IMR-90 (cell line): ENCODE data around the gene FBRSL1. TPM values are rescaled to one million over a fixed set of nuclear protein-coding genes. Genes with fewer than 3 reads are reported as not detected.

ENCODE experiments used
- ATAC-seq: fragments of 200-7000 bp; cut with Tn5 transposase; 2 replicates; pipeline ENCODE4 v1.9.1; 2020; ENCODE audit warnings: low read depth, mild to moderate bottlenecking, moderate library complexity
- BruUV-seq: library from RNA; stranded (reverse); fragments of 400-500 nt; replicated peaks from 2 replicates; lab custom pipeline; 2021; lab: Mats Ljungman, UMichigan
- CTCF ChIA-PET: fragments of 300-600 bp; formaldehyde crosslinking; extraction: SDS; loops from one replicate; lab custom pipeline; 2021; ENCODE audit warnings: antibody characterized with exemption; lab: Yijun Ruan, JAX
- POLR2A ChIA-PET: fragments of 300-600 bp; sonication (Branson Sonifier 250); formaldehyde crosslinking; loops from one replicate; lab custom pipeline; 2022; ENCODE audit warnings: antibody characterized with exemption; ENCODE audit not compliant: unreplicated experiment; lab: Charles Lee
- DNase-seq: peaks from one replicate; pipeline ENCODE4 v3.0.0; 2013
- H2AFZ ChIP-seq: replicated peaks from 2 replicates; pipeline ENCODE3; 2013; ENCODE audit warnings: low read length, mild to moderate bottlenecking; ENCODE audit not compliant: poor library complexity
- H2AK5ac ChIP-seq: 2 replicates; pipeline ENCODE4 v1.6.1; 2013; ENCODE audit warnings: low read depth, low read length, inconsistent platforms
- H2AK9ac ChIP-seq: replicated peaks from 2 replicates; pipeline ENCODE3; 2013; ENCODE audit warnings: mild to moderate bottlenecking, low read depth, low read length, moderate library complexity; ENCODE audit not compliant: poor library complexity
- H2BK120ac ChIP-seq: 2 replicates; pipeline ENCODE4 v1.6.1; 2013; ENCODE audit warnings: low read depth, low read length, inconsistent platforms
- H2BK15ac ChIP-seq: 3 replicates; pipeline ENCODE4 v1.6.1; 2013; ENCODE audit warnings: low read depth, low read length, inconsistent platforms
- H2BK20ac ChIP-seq: 2 replicates; pipeline ENCODE4 v1.6.1; 2013; ENCODE audit warnings: low read depth, mild to moderate bottlenecking, inconsistent platforms, low read length, moderate library complexity
- H2BK5ac ChIP-seq: 2 replicates; pipeline ENCODE4 v1.6.1; 2013; ENCODE audit warnings: mild to moderate bottlenecking, low read depth, low read length, inconsistent platforms; ENCODE audit not compliant: poor library complexity, severe bottlenecking
- H3K14ac ChIP-seq: replicated peaks from 2 replicates; pipeline ENCODE4 v1.6.1; 2013; ENCODE audit warnings: low read depth, low read length, inconsistent platforms
- H3K18ac ChIP-seq: 2 replicates; pipeline ENCODE4 v1.6.1; 2013; ENCODE audit warnings: low read depth, low read length, control low read depth
- H3K23ac ChIP-seq: 2 replicates; pipeline ENCODE4 v1.6.1; 2013; ENCODE audit warnings: low read depth, low read length, inconsistent platforms
- H3K27ac ChIP-seq: 2 replicates; pipeline ENCODE4 v1.5.1; 2013; ENCODE audit warnings: mild to moderate bottlenecking, control low read depth, low read length; ENCODE audit not compliant: insufficient read depth
- H3K27me3 ChIP-seq: 2 replicates; pipeline ENCODE4 v1.6.1; 2013; ENCODE audit warnings: low read length; ENCODE audit not compliant: control insufficient read depth, insufficient read depth
- H3K36me3 ChIP-seq: 2 replicates; pipeline ENCODE4 v1.6.1; 2013; ENCODE audit warnings: low read length, mixed read lengths; ENCODE audit not compliant: control insufficient read depth, insufficient read depth
- H3K4ac ChIP-seq: 2 replicates; pipeline ENCODE4 v1.6.1; 2013; ENCODE audit warnings: low read depth, low read length, inconsistent platforms
- H3K4me1 ChIP-seq: 2 replicates; pipeline ENCODE4 v1.6.1; 2013; ENCODE audit warnings: low read length, mixed read lengths; ENCODE audit not compliant: control insufficient read depth, insufficient read depth
- H3K4me2 ChIP-seq: 2 replicates; pipeline ENCODE4 v1.6.1; 2013; ENCODE audit warnings: low read depth, mild to moderate bottlenecking, control low read depth, low read length, moderate library complexity
- H3K4me3 ChIP-seq: 2 replicates; pipeline ENCODE4 v1.5.1; 2013; ENCODE audit warnings: low read depth, mild to moderate bottlenecking, control low read depth, low read length, moderate library complexity; ENCODE audit not compliant: insufficient read depth
- H3K56ac ChIP-seq: 2 replicates; pipeline ENCODE4 v1.6.1; 2013; ENCODE audit warnings: low read length, inconsistent platforms; ENCODE audit not compliant: insufficient read depth; ENCODE audit errors: extremely low read depth
- H3K79me1 ChIP-seq, 2 experiments: 2 replicates each; pipeline ENCODE4 v1.6.1; 2013; ENCODE audit warnings: low read length in 2 of 2, inconsistent platforms in 1 of 2, low read depth in 1 of 2
- H3K9ac ChIP-seq: 2 replicates; pipeline ENCODE4 v1.6.1; 2013; ENCODE audit warnings: low read depth, low read length, control low read depth
- H3K9me1 ChIP-seq: 2 replicates; pipeline ENCODE4 v1.6.1; 2013; ENCODE audit warnings: low read length, inconsistent platforms; ENCODE audit not compliant: insufficient read depth
- H3K9me3 ChIP-seq: 2 replicates; pipeline ENCODE4 v1.6.1; 2013; ENCODE audit warnings: low read length; ENCODE audit not compliant: control insufficient read depth, insufficient read depth
- H4K20me1 ChIP-seq: 2 replicates; pipeline ENCODE4 v1.6.1; 2013; ENCODE audit warnings: low read length, inconsistent platforms; ENCODE audit not compliant: insufficient read depth
- H4K5ac ChIP-seq: 2 replicates; pipeline ENCODE4 v1.6.1; 2013; ENCODE audit warnings: mild to moderate bottlenecking, low read depth, low read length, control low read depth
- H4K8ac ChIP-seq, 2 experiments: 2 replicates each; pipeline ENCODE4 v1.6.1; 2013; ENCODE audit warnings: low read depth in 2 of 2, low read length in 2 of 2, control low read depth in 1 of 2, inconsistent platforms in 1 of 2
- H4K91ac ChIP-seq: 2 replicates; pipeline ENCODE4 v1.6.1; 2013; ENCODE audit warnings: low read depth, low read length, inconsistent platforms; ENCODE audit not compliant: insufficient read depth
- CHD1 ChIP-seq: IDR thresholded peaks from 2 replicates; pipeline ENCODE4 v1.6.1; 2012; ENCODE audit warnings: low read depth, low read length, improper control_type of control experiment
- CTCF ChIP-seq: conservative IDR thresholded peaks from 2 replicates; pipeline ENCODE4 v1.5.1; 2012; ENCODE audit warnings: mild to moderate bottlenecking, low read depth, low read length, improper control_type of control experiment
- MAFK ChIP-seq: IDR thresholded peaks from 2 replicates; pipeline ENCODE4 v1.6.1; 2012; ENCODE audit warnings: low read depth, low read length, improper control_type of control experiment
- POLR2A ChIP-seq: IDR thresholded peaks from 2 replicates; pipeline ENCODE4 v1.6.1; 2012; ENCODE audit warnings: mild to moderate bottlenecking, low read depth, low read length
- RAD21 ChIP-seq: IDR thresholded peaks from 2 replicates; pipeline ENCODE4 v1.6.1; 2012; ENCODE audit warnings: low read length, improper control_type of control experiment
- SMC3 ChIP-seq: fragments of 150-350 bp; IDR thresholded peaks from 2 replicates; pipeline ENCODE4 v1.6.1; 2016; ENCODE audit warnings: low read depth, mild to moderate bottlenecking, antibody characterized with exemption, low read length, moderate library complexity
- WGBS, 2 experiments: methylation state at CpG; one replicate each; pipeline versions ENCODE4 v1.1.5 to v1.1.7; 2013; ENCODE audit warnings: missing lambda C conversion rate in 2 of 2; ENCODE audit not compliant: insufficient read length in 1 of 2; ENCODE audit errors: extremely low coverage in 2 of 2; 5-methylcytosine and 5-hydroxymethylcytosine counted together
- dilution Hi-C: fragments of 300-500 bp; cut with HindIII; formaldehyde crosslinking; loops from one replicate; pipeline ENCODE4 v1.14.3; 2018; ENCODE audit warnings: low sequenced_read_pairs; ENCODE audit not compliant: unreplicated experiment
- in situ Hi-C: fragments of 300-500 bp; cut with MboI; formaldehyde crosslinking; loops from 3 replicates; pipeline ENCODE4 v1.14.3; 2019; ENCODE audit warnings: low sequenced_read_pairs, inconsistent platforms, mixed read lengths
- intact Hi-C: fragments of 100-400 bp; cut with micrococcal nuclease; formaldehyde crosslinking; loops from 2 replicates; pipeline ENCODE4 v1.10.0; 2022
- polyA plus RNA-seq, 3 experiments: library from polyadenylated mRNA; depleted of rRNA; stranded (reverse); fragments of >200 nt; gene quantifications; 2 replicates each; pipeline ENCODE4 v1.2.3, GENCODE V29; 2012; ENCODE audit warnings: low replicate concordance in 1 of 3
- total RNA-seq: library from RNA; depleted of rRNA; stranded (reverse); fragments of >200 nt; gene quantifications from 2 replicates; pipeline ENCODE4 v1.2.3, GENCODE V29; 2012
- TF ChIP-seq, protein P1 (sequence below): fragments of 150-350 bp; IDR thresholded peaks from 2 replicates; pipeline ENCODE4 v1.6.1; 2017; ENCODE audit warnings: mild to moderate bottlenecking, antibody characterized with exemption, low read length, low read depth

FBRSL1 gene
- total and polyA plus RNA-seq, 2 of the 4 experiments (the other 2 are of a cell fraction) = 0.36 to 10.8 TPM

DNA sequence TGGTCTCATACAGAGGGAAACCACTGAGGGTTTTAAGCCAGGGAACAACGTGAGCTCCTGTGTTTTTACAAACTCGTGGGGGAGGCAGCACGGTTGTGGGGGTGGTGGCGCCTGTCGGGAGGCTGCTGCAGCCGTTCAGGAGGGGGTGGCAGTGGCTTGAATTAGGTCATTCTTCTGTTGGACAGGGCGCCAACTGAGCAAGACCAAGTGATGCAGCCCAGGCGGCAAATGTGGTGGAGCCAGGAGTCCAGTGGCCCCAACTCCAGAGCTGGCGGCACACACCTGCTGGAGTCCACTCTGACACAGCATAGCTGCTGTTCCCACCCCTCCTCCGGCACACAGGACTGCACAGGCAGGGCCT is 27.8 kb downstream of the FBRSL1 start:
- H4K20me1 ChIP-seq = peaks cover 29% of the 10 kb centered on the region
- TF ChIP-seq CTCF (no peak), CHD1 (no peak), SMC3 (no peak), POLR2A (no peak), MAFK (no peak), RAD21 (no peak)
- TF ChIP-seq, protein P1, sequence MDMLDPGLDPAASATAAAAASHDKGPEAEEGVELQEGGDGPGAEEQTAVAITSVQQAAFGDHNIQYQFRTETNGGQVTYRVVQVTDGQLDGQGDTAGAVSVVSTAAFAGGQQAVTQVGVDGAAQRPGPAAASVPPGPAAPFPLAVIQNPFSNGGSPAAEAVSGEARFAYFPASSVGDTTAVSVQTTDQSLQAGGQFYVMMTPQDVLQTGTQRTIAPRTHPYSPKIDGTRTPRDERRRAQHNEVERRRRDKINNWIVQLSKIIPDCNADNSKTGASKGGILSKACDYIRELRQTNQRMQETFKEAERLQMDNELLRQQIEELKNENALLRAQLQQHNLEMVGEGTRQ = no peak

More for the DNA sequence above, 27.8 kb downstream of the FBRSL1 start:
- Histone ChIP-seq H4K8ac (no peak overlapping the region), H3K9me1 (0 out of 2 replicates have a peak, but pooled peaks cover 3% of the 10 kb centered on the region), H3K27ac (no peak overlapping the region), H3K4me1 (peaks cover 2% of the 10 kb centered on the region; the same call in 1 of the 2 replicates), H2AK9ac (no peak overlapping the region), H3K27me3 (no peaks in the 10 kb centered on the region), H2BK5ac (no peak overlapping the region), H3K36me3 (peaks cover 12% of the 10 kb centered on the region), H2AFZ (no peak overlapping the region), H2BK15ac (no peak overlapping the region), H3K18ac (no peak overlapping the region), H3K23ac (no peak overlapping the region), H2AK5ac (no peak overlapping the region), H3K14ac (no peak overlapping the region), H3K4me2 (no peak overlapping the region), H4K91ac (no peak overlapping the region), H3K79me1 (peaks cover 16 to 17% of the 10 kb centered on the region in 2 experiments; a peak in 3 of 4 replicates), H3K9me3 (no peaks in the 10 kb centered on the region; the same call in 1 of the 2 replicates), H2BK120ac (no peak overlapping the region), H3K4ac (no peak overlapping the region), H3K4me3 (no peak overlapping the region), H4K5ac (no peak overlapping the region), H3K9ac (no peak overlapping the region), H2BK20ac (no peak overlapping the region), H3K56ac (no peak overlapping the region)
- BruUV-seq = no TSS peak
- WGBS, 2 experiments = no CpG with 5 or more reads among the region's 10 CpGs
- CTCF ChIA-PET = no interaction called here
- POLR2A ChIA-PET = no interaction called here
- dilution Hi-C loops = no loop called here
- in situ Hi-C loops = no loop called here
- DNase-seq (no peak), ATAC-seq (no peak)
- intact Hi-C loops = no loop called here
